22Rv1 (cell line): ENCODE results near the gene NAA40.
"Not testable (repeated sequence)": the region's sequence is repeated elsewhere in the genome, so short reads cannot be mapped to it uniquely, and the experiment has no call there.

Experiments
- H3K27ac ChIP-seq: fragments of 450-650 bp; 2 replicates; pipeline ENCODE4 v1.5.1; 2017
- ZFX ChIP-seq: fragments of 450-650 bp; IDR thresholded peaks from 2 replicates; pipeline ENCODE4 v1.6.1; 2017; ENCODE audit warnings: antibody characterized with exemption, borderline replicate concordance
- TF ChIP-seq, protein P1 (sequence below): fragments of 450-650 bp; IDR thresholded peaks from 2 replicates; pipeline ENCODE4 v1.5.1; 2017; ENCODE audit warnings: mild to moderate bottlenecking

NAA40 gene

DNA sequence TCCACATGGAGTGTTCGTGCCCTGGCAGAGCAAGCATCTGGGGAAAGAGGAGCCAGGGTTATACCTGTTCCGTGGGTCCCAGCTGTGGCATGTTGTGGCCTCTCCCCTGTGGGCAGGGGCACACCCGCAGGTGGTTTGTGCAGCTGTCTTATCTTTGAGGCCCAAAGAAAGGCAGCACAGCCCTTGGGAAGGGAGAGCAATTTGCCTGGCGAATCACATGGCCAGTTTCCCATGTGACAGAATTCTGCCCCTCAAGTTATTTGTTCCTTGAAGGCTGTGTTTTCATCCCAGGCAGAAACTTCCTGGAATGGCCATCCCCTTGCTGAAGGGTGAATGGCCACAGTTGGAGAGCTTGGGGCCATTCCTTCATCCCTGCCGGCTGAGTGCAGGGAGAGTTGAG is 19.2 kb downstream of the NAA40 start:
- H3K27ac ChIP-seq: no peak overlapping the region
- TF ChIP-seq ZFX: no peak
- TF ChIP-seq, protein P1, sequence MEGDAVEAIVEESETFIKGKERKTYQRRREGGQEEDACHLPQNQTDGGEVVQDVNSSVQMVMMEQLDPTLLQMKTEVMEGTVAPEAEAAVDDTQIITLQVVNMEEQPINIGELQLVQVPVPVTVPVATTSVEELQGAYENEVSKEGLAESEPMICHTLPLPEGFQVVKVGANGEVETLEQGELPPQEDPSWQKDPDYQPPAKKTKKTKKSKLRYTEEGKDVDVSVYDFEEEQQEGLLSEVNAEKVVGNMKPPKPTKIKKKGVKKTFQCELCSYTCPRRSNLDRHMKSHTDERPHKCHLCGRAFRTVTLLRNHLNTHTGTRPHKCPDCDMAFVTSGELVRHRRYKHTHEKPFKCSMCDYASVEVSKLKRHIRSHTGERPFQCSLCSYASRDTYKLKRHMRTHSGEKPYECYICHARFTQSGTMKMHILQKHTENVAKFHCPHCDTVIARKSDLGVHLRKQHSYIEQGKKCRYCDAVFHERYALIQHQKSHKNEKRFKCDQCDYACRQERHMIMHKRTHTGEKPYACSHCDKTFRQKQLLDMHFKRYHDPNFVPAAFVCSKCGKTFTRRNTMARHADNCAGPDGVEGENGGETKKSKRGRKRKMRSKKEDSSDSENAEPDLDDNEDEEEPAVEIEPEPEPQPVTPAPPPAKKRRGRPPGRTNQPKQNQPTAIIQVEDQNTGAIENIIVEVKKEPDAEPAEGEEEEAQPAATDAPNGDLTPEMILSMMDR: no peak

- TF ChIP-seq ZFX: no peak
- TF ChIP-seq, protein P1: no peak
- no peak overlapping the region for H3K27ac ChIP-seq
Measured at GRCh38 chr11:63961608-63962412, 23.0 kb downstream of the NAA40 start.

DNA sequence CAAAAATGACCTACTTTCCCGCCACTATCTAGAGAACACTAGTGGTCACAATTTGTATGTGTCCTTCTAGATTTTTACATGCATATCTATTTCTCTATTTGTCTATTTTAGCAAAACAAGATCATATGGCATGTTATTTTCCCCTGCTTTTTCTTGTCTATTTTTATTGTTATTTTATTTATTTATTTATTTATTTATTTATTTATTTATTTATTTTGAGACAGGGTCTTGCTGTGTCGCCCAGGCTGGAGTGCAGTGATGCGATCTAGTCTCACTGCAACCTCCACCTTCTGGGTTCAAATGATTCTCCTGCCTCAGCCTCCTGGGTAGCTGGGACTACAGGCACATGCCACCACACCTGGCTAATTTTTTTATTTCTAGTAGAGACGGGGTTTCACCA is 25.1 kb downstream of the NAA40 start:
- not testable (repeated sequence) for H3K27ac ChIP-seq

DNA sequence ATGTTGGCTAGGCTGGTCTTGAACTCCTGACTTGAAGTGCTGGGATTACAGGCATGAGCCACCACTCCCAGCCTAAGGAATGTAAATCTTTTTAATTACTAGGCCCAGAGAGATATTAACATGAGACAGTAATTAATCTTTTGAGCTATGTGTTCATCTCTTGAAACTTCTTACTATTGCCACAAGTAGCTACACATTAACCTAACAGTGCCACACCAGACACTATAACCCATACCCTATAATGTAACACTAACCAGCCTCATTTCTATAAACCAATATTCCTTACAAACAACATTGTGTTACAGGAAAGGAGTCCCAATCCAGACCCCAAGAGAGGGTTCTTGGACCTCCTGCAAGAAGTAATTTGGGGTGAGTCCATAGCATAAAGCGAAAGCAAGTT is 27.6 kb downstream of the NAA40 start:
- H3K27ac ChIP-seq: no peak overlapping the region
- TF ChIP-seq, protein P1: no peak
- TF ChIP-seq ZFX: no peak

DNA sequence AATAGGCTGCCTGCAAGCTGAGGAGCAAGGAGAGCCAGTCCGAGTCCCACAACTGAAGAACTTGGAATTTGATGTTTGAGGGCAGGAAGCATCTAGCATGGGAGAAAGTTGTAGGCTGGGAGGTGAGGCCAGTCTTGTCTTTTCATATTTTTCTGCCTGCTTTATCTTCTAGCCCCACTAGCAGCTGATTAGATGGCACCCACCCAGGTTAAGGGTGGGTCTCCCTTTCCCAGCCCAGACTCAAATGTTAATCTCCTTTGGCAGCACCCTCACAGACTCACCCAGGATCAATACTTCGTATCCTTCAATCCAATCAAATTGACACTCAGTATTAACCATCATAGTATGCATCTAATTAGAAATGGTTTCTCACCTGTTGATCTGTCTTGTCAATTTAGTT is 30.7 kb downstream of the NAA40 start:
- TF ChIP-seq ZFX: no peak
- TF ChIP-seq, protein P1: no peak
- H3K27ac ChIP-seq: no peak overlapping the region

DNA sequence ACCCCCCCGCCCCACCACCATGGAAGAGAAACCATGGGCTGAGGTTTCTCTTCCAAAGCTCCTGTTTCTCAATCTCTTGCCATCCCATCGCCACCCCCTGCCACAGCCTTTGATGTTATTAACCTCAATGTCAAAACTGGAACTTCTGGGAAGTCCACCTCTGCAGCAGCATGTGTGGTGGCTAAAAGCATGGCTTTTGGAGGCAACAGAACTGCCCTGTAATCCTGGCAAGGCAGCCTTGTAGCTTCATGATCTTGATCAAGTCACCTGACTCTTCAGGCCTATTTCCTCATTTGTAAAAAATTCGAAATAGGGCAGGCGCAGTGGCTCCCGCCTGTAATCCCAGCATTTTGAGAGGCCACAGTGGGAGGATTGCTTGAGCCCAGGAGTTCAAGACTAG is 32.1 kb downstream of the NAA40 start:
- H3K27ac ChIP-seq: no peak overlapping the region
- TF ChIP-seq ZFX: no peak
- TF ChIP-seq, protein P1: no peak

DNA sequence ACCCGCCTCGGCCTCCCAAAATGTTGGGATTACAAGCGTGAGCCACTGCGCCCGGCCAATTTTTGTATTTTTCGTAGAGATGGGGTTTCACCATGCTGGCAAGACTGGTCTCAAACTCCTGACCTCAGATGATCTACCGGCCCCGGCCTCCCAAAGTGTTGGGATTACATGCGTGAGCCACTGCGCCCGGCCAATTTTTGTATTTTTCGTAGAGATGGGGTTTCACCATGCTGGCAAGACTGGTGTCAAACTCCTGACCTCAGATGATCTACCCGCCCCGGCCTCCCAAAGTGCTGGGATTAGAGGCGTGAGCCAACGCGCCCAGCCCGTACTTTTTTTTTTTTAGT is 35.1 kb downstream of the NAA40 start:
- H3K27ac ChIP-seq: peak overlapping the region; percentile 96

- TF ChIP-seq, protein P1: peak; percentile 28; the same call in 1 of the 2 replicates
- TF ChIP-seq ZFX: no peak
- peak within 1 kb of the TSS; percentile 96 for H3K27ac ChIP-seq
Measured at GRCh38 chr11:63974259-63975143, 35.7 kb downstream of the NAA40 start, which contains the start of gene COX8A. Gene COX8A (plus strand): TSS chr11:63974620. CDS start chr11:63974681, 61 bp downstream.
